CD14-positive monocyte (primary cell): ENCODE results near the gene CFAP97. TPM values are rescaled to one million over a fixed set of nuclear protein-coding genes. Genes with fewer than 3 reads are reported as not detected.

Source experiments
- DNase-seq, 3 donors: peaks; one replicate each; pipeline ENCODE4 v3.0.0-alpha.2; 2011 to 2022
- H2AFZ ChIP-seq: 2 replicates; pipeline ENCODE4 v1.6.0; 2012; ENCODE audit warnings: mild to moderate bottlenecking, low read depth, low read length, inconsistent platforms; ENCODE audit not compliant: insufficient read depth, poor library complexity, severe bottlenecking
- H3K27ac ChIP-seq, 2 donors: 1 replicate in 1 of 2; 2 replicates in 1 of 2; pipeline ENCODE4 v1.5.1; 2012 to 2013; ENCODE audit warnings: low read length in 2 of 2, control low read depth in 1 of 2, inconsistent platforms in 1 of 2, low read depth in 1 of 2, mild to moderate bottlenecking in 1 of 2
- H3K27me3 ChIP-seq, 2 donors: one replicate each; pipeline versions ENCODE4 v1.6.0 to v1.6.1; 2011 to 2013; ENCODE audit warnings: low read length in 2 of 2; ENCODE audit not compliant: control insufficient read depth in 2 of 2, insufficient read depth in 2 of 2
- H3K36me3 ChIP-seq, 2 donors: replicated peaks in 1 of 2; 1 replicate in 1 of 2; 2 replicates in 1 of 2; pipeline versions ENCODE4 v1.5.1 to v1.6.1; 2012 to 2013; ENCODE audit warnings: low read length in 2 of 2, control low read depth in 1 of 2, inconsistent platforms in 1 of 2, mild to moderate bottlenecking in 1 of 2; ENCODE audit not compliant: insufficient read depth in 2 of 2, control insufficient read depth in 1 of 2
- H3K4me1 ChIP-seq, 2 donors: 1 replicate in 1 of 2; 2 replicates in 1 of 2; pipeline versions ENCODE4 v1.5.1 to v1.6.1; 2012 to 2013; ENCODE audit warnings: low read length in 2 of 2, control low read depth in 1 of 2, inconsistent platforms in 1 of 2, mild to moderate bottlenecking in 1 of 2, moderate library complexity in 1 of 2; ENCODE audit not compliant: insufficient read depth in 2 of 2, control insufficient read depth in 1 of 2
- H3K4me2 ChIP-seq: replicated peaks from 2 replicates; pipeline ENCODE3; 2012; ENCODE audit warnings: low read length, moderate library complexity, mild to moderate bottlenecking; ENCODE audit not compliant: poor library complexity, severe bottlenecking; ENCODE audit errors: extremely low read depth
- H3K4me3 ChIP-seq, 3 experiments: fragments of 200-600 bp in 1 of 3; sonication (generic) in 1 of 3; replicated peaks in 1 of 3; 1 replicate in 2 of 3; 2 replicates in 1 of 3; pipeline ENCODE4 v1.5.1; 2011 to 2013; ENCODE audit warnings: low read length in 3 of 3, mild to moderate bottlenecking in 3 of 3, control low read depth in 2 of 3, low read depth in 2 of 3, inconsistent platforms in 1 of 3, moderate library complexity in 1 of 3
- H3K79me2 ChIP-seq: 2 replicates; pipeline ENCODE4 v1.6.0; 2012; ENCODE audit warnings: mild to moderate bottlenecking, control low read depth, inconsistent platforms, low read length, moderate library complexity; ENCODE audit not compliant: insufficient read depth
- H3K9ac ChIP-seq: 2 replicates; pipeline ENCODE4 v1.6.0; 2017; ENCODE audit warnings: low read length, mild to moderate bottlenecking; ENCODE audit not compliant: insufficient read depth, poor library complexity, severe bottlenecking
- H3K9me3 ChIP-seq, 2 donors: replicated peaks in 1 of 2; 1 replicate in 1 of 2; 2 replicates in 1 of 2; pipeline versions ENCODE4 v1.5.1 to v1.6.1; 2012 to 2013; ENCODE audit warnings: low read length in 2 of 2, control low read depth in 1 of 2; ENCODE audit not compliant: control insufficient read depth in 1 of 2, insufficient read depth in 1 of 2
- H4K20me1 ChIP-seq: 2 replicates; pipeline ENCODE4 v1.6.0; 2012; ENCODE audit warnings: mild to moderate bottlenecking, low read length, control low read depth, moderate library complexity; ENCODE audit not compliant: insufficient read depth
- H3K27ac Mint-ChIP-seq, 7 donors: one replicate each; pipeline ENCODE4 v1.8.0; 2020; ENCODE audit warnings: mild to moderate bottlenecking in 7 of 7, mixed read lengths in 7 of 7, moderate library complexity in 6 of 7, inconsistent platforms in 2 of 7
- H3K27me3 Mint-ChIP-seq, 3 donors: one replicate each; pipeline ENCODE4 v1.8.0; 2021 to 2022; ENCODE audit warnings: low read depth in 3 of 3, mild to moderate bottlenecking in 3 of 3, mixed read lengths in 3 of 3, moderate library complexity in 3 of 3, inconsistent platforms in 1 of 3
- H3K36me3 Mint-ChIP-seq, 2 donors: one replicate each; pipeline ENCODE4 v1.8.0; 2020; ENCODE audit warnings: mixed read lengths in 2 of 2, inconsistent platforms in 1 of 2, mild to moderate bottlenecking in 1 of 2
- H3K4me1 Mint-ChIP-seq: one replicate; pipeline ENCODE4 v1.8.0; 2020; ENCODE audit warnings: mild to moderate bottlenecking, mixed read lengths
- H3K4me3 Mint-ChIP-seq, 2 donors: one replicate each; pipeline ENCODE4 v1.8.0; 2020; ENCODE audit warnings: mild to moderate bottlenecking in 2 of 2, mixed read lengths in 2 of 2, moderate library complexity in 1 of 2
- H3K9me3 Mint-ChIP-seq, 7 donors: one replicate each; pipeline ENCODE4 v1.8.0; 2020 to 2022; ENCODE audit warnings: mixed read lengths in 7 of 7, mild to moderate bottlenecking in 6 of 7, moderate library complexity in 6 of 7, inconsistent platforms in 2 of 7
- CTCF ChIP-seq: fragments of 200-600 bp; IDR thresholded peaks from one replicate; pipeline ENCODE4 v1.8.0; 2022; ENCODE audit warnings: antibody characterized with exemption, mild to moderate bottlenecking
- WGBS: methylation state at CpG from one replicate; pipeline ENCODE4 v1.1.5; 2013; ENCODE audit warnings: missing lambda C conversion rate; ENCODE audit not compliant: insufficient coverage; 5-methylcytosine and 5-hydroxymethylcytosine counted together
- intact Hi-C, 2 donors: fragments of 100-400 bp; cut with micrococcal nuclease; formaldehyde crosslinking; loops; one replicate each; pipeline versions ENCODE4 v1.15.0 to v1.15.1; 2023
- polyA plus RNA-seq, 3 donors: library from polyadenylated mRNA; depleted of rRNA in 1 of 3; unstranded in 2 of 3; stranded (reverse) in 1 of 3; fragments of 300-500 nt in 2 of 3; fragments of >200 nt in 1 of 3; fragmentation: Illumina TruSeq in 2 of 3; gene quantifications; 1 replicate in 2 of 3; 2 replicates in 1 of 3; pipeline ENCODE4 v1.2.3, GENCODE V29; 2012 to 2021

Gene CFAP97
- polyA plus RNA-seq, 3 donors = 2.7 to 16.8 (median 12.3) TPM

GRCh38 chr4:185137233-185137925 lies 66.4 kb downstream of the CFAP97 start:
- Histone ChIP-seq H3K79me2 (no peaks in the 10 kb centered on the region), H4K20me1 (no peaks in the 10 kb centered on the region), H3K4me1 (no peaks in the 10 kb centered on the region), H3K36me3 (no peaks in the 10 kb centered on the region), H2AFZ (no peak overlapping the region), H3K27me3 (peaks cover 23 to 46% of the 10 kb centered on the region in 2 donors), H3K27ac (no peak overlapping the region), H3K9ac (no peak overlapping the region), H3K4me3 (no peak overlapping the region), H3K9me3 (peaks cover 0 to 2% of the 10 kb centered on the region in 2 donors), H3K4me2 (no peak overlapping the region)
- Mint-ChIP-seq H3K27me3 (peaks cover 34 to 52% (median 37%) of the 10 kb centered on the region in 3 donors), H3K4me1 (peaks cover 2% of the 10 kb centered on the region), H3K36me3 (no peaks in the 10 kb centered on the region), H3K27ac (no peak overlapping the region), H3K9me3 (peaks cover 0 to 3% (median 0%) of the 10 kb centered on the region in 7 donors), H3K4me3 (peak overlapping the region in 1 of 2 donors; percentile 6)
- 96% methylated on average over 22 of the region's 24 CpGs for WGBS
- no peak for TF ChIP-seq CTCF
- intact Hi-C loops = no loop called here
- DNase-seq = no peak

- no peaks in the 10 kb centered on the region for H3K4me1 ChIP-seq
- no peak overlapping the region for H2AFZ ChIP-seq
- H3K27me3 ChIP-seq = peaks cover 6 to 29% of the 10 kb centered on the region in 2 donors
- H3K4me2 ChIP-seq = no peak overlapping the region
- H3K9me3 ChIP-seq = no peaks in the 10 kb centered on the region
- peak; percentile 83 for TF ChIP-seq CTCF
- peaks cover 26 to 46% (median 28%) of the 10 kb centered on the region in 3 donors for H3K27me3 Mint-ChIP-seq
- WGBS = 33% methylated on average over 1 of the region's 3 CpGs
- intact Hi-C loops = no loop called here
- no peak overlapping the region for H3K27ac Mint-ChIP-seq
- H3K9ac ChIP-seq = no peak overlapping the region
- H3K4me3 ChIP-seq = no peak overlapping the region
- no peaks in the 10 kb centered on the region for H3K36me3 Mint-ChIP-seq
- DNase-seq = peak; percentile 8 to 41 (median 21)
- H3K36me3 ChIP-seq = no peaks in the 10 kb centered on the region
- H3K9me3 Mint-ChIP-seq = peaks cover 0 to 5% (median 0%) of the 10 kb centered on the region in 7 donors
- H3K79me2 ChIP-seq = no peaks in the 10 kb centered on the region
- no peaks in the 10 kb centered on the region for H3K4me1 Mint-ChIP-seq
- H4K20me1 ChIP-seq = no peaks in the 10 kb centered on the region
- H3K27ac ChIP-seq = no peak overlapping the region
- no peak overlapping the region for H3K4me3 Mint-ChIP-seq
These were observed 69.4 kb downstream of the CFAP97 start for GRCh38 chr4:185134307-185134869.
